ENCODE data around the gene GPLD1.
"Not testable (repeated sequence)": the region's sequence is repeated elsewhere in the genome, so short reads cannot be mapped to it uniquely, and the experiment has no call there.

Gene GPLD1

GRCh38 chr6:24489470-24489869 lies at the start of gene GPLD1:
GPLD1 (minus strand) TSS chr6:24489578; CDS start chr6:24489511, 67 bp downstream.
- no peak for DNase-seq
- Mint-ChIP-seq H3K27ac (no peak within 1 kb of the TSS), H3K9me3 (no peaks in the 10 kb centered on the region), H3K27me3 (no peaks in the 10 kb centered on the region), H3K4me3 (no peak within 1 kb of the TSS), H3K4me1 (peaks cover 11% of the 10 kb centered on the region)
- ATAC-seq = no peak

GRCh38 chr6:24537771-24538385 lies 48.5 kb upstream of the GPLD1 start:
- no peaks in the 10 kb centered on the region for H3K27me3 Mint-ChIP-seq
- no peaks in the 10 kb centered on the region for H3K9me3 Mint-ChIP-seq
- DNase-seq = no peak
- no peaks in the 10 kb centered on the region for H3K4me1 Mint-ChIP-seq
- H3K4me3 Mint-ChIP-seq = no peak overlapping the region
- no peak for ATAC-seq
- H3K27ac Mint-ChIP-seq = no peak overlapping the region

GRCh38 chr6:24537082-24537699 lies 47.8 kb upstream of the GPLD1 start:
- ATAC-seq (no peak), DNase-seq (no peak)
- no peak overlapping the region for H3K27ac Mint-ChIP-seq
- H3K4me1 Mint-ChIP-seq = no peaks in the 10 kb centered on the region
- no peaks in the 10 kb centered on the region for H3K9me3 Mint-ChIP-seq
- no peaks in the 10 kb centered on the region for H3K27me3 Mint-ChIP-seq
- H3K4me3 Mint-ChIP-seq = no peak overlapping the region

GRCh38 chr6:24536466-24536865 lies 47.1 kb upstream of the GPLD1 start:
- Mint-ChIP-seq H3K27ac (no peak overlapping the region), H3K9me3 (no peaks in the 10 kb centered on the region), H3K4me1 (no peaks in the 10 kb centered on the region), H3K27me3 (no peaks in the 10 kb centered on the region), H3K4me3 (no peak overlapping the region)
- DNase-seq (no peak), ATAC-seq (no peak)

GRCh38 chr6:24535210-24535609 lies 45.8 kb upstream of the GPLD1 start:
- H3K27ac Mint-ChIP-seq = no peak overlapping the region
- no peaks in the 10 kb centered on the region for H3K27me3 Mint-ChIP-seq
- H3K9me3 Mint-ChIP-seq = no peaks in the 10 kb centered on the region
- H3K4me3 Mint-ChIP-seq = no peak overlapping the region
- H3K4me1 Mint-ChIP-seq = no peaks in the 10 kb centered on the region
- DNase-seq = no peak
- ATAC-seq = no peak

GRCh38 chr6:24534329-24534728 lies 45.0 kb upstream of the GPLD1 start:
- no peaks in the 10 kb centered on the region for H3K4me1 Mint-ChIP-seq
- no peaks in the 10 kb centered on the region for H3K27me3 Mint-ChIP-seq
- DNase-seq = no peak
- no peaks in the 10 kb centered on the region for H3K9me3 Mint-ChIP-seq
- H3K4me3 Mint-ChIP-seq = no peak overlapping the region
- no peak overlapping the region for H3K27ac Mint-ChIP-seq
- ATAC-seq = no peak

- ATAC-seq (no peak), DNase-seq (no peak)
- Mint-ChIP-seq H3K27ac (no peak overlapping the region), H3K27me3 (no peaks in the 10 kb centered on the region), H3K9me3 (no peaks in the 10 kb centered on the region), H3K4me1 (peaks cover 10% of the 10 kb centered on the region), H3K4me3 (no peak overlapping the region)
These were observed 40.6 kb upstream of the GPLD1 start for GRCh38 chr6:24529985-24530384.

- H3K27ac Mint-ChIP-seq = no peak overlapping the region
- no peak overlapping the region for H3K4me3 Mint-ChIP-seq
- ATAC-seq (no peak), DNase-seq (no peak)
- no peaks in the 10 kb centered on the region for H3K9me3 Mint-ChIP-seq
- peaks cover 21% of the 10 kb centered on the region for H3K4me1 Mint-ChIP-seq
- no peaks in the 10 kb centered on the region for H3K27me3 Mint-ChIP-seq
These were observed 35.4 kb upstream of the GPLD1 start for GRCh38 chr6:24524805-24525204.

- Mint-ChIP-seq H3K27ac (no peak overlapping the region), H3K4me1 (peaks cover 21% of the 10 kb centered on the region), H3K27me3 (no peaks in the 10 kb centered on the region), H3K4me3 (no peak overlapping the region), H3K9me3 (no peaks in the 10 kb centered on the region)
- no peak for DNase-seq
- no peak for ATAC-seq
These were observed 35.0 kb upstream of the GPLD1 start for GRCh38 chr6:24524329-24524728.

GRCh38 chr6:24522228-24523176 lies 33.1 kb upstream of the GPLD1 start:
- ATAC-seq = no peak
- Mint-ChIP-seq H3K27me3 (no peaks in the 10 kb centered on the region), H3K4me3 (no peak overlapping the region), H3K9me3 (no peaks in the 10 kb centered on the region), H3K27ac (no peak overlapping the region), H3K4me1 (peaks cover 23% of the 10 kb centered on the region)
- DNase-seq = no peak

GRCh38 chr6:24520929-24521546 lies 31.7 kb upstream of the GPLD1 start:
- Mint-ChIP-seq H3K27ac (no peak overlapping the region), H3K9me3 (no peaks in the 10 kb centered on the region), H3K27me3 (no peaks in the 10 kb centered on the region), H3K4me3 (no peak overlapping the region), H3K4me1 (peaks cover 20% of the 10 kb centered on the region)
- ATAC-seq = peak; percentile 84
- peak in 1 of 2 donors; percentile 33 for DNase-seq

- ATAC-seq = peak; percentile 45
- peaks cover 20% of the 10 kb centered on the region for H3K4me1 Mint-ChIP-seq
- no peaks in the 10 kb centered on the region for H3K27me3 Mint-ChIP-seq
- peak overlapping the region; percentile 23 to 58 for H3K4me3 Mint-ChIP-seq
- DNase-seq = no peak
- H3K9me3 Mint-ChIP-seq = no peaks in the 10 kb centered on the region
- H3K27ac Mint-ChIP-seq = peak overlapping the region; percentile 95
These were observed 28.5 kb upstream of the GPLD1 start for GRCh38 chr6:24517659-24518543.

GRCh38 chr6:24513602-24514001 lies 24.2 kb upstream of the GPLD1 start:
- no peak overlapping the region for H3K4me3 Mint-ChIP-seq
- ATAC-seq (no peak), DNase-seq (no peak)
- no peak overlapping the region for H3K27ac Mint-ChIP-seq
- peaks cover 10% of the 10 kb centered on the region for H3K4me1 Mint-ChIP-seq
- no peaks in the 10 kb centered on the region for H3K27me3 Mint-ChIP-seq
- peaks cover 0 to under 1% of the 10 kb centered on the region in 2 donors for H3K9me3 Mint-ChIP-seq

- DNase-seq, ATAC-seq, H3K4me3 Mint-ChIP-seq, H3K27me3 Mint-ChIP-seq, H3K27ac Mint-ChIP-seq, H3K9me3 Mint-ChIP-seq, H3K4me1 Mint-ChIP-seq: not testable (repeated sequence)
These were observed 22.6 kb upstream of the GPLD1 start for GRCh38 chr6:24511976-24512375.
